OCI-LY7 (cell line): ENCODE measurements around the gene AZU1.

ENCODE experiments used
- CTCF ChIP-seq: fragments of 200-600 bp; sonication (generic); conservative IDR thresholded peaks from 2 replicates; pipeline ENCODE4 v1.5.1; 2014; ENCODE audit warnings: mild to moderate bottlenecking, antibody characterized with exemption, low read length, moderate library complexity, mixed read lengths
- EZH2phosphoT487 ChIP-seq: fragments of 200-600 bp; sonication (generic); IDR thresholded peaks from 2 replicates; pipeline ENCODE4 v1.6.1; 2018; ENCODE audit warnings: low read depth, borderline replicate concordance, mild to moderate bottlenecking, mixed run types, antibody characterized with exemption, low read length, moderate library complexity, mixed read lengths

- TF ChIP-seq CTCF (no peak), EZH2phosphoT487 (no peak)
Measured at GRCh38 chr19:869245-870177, 41.9 kb downstream of the AZU1 start.
